Breast epithelium (tissue), 4 donors: ENCODE measurements around the gene SETD2. TPM values are rescaled to one million over a fixed set of nuclear protein-coding genes. Genes with fewer than 3 reads are reported as not detected.

Source experiments
- DNase-seq, 2 donors: peaks; one replicate each; pipeline ENCODE4 v3.0.0-alpha.2; 2019; ENCODE audit warnings: low spot score in 2 of 2
- H3K27ac ChIP-seq, 2 donors: fragments of 200-600 bp; sonication (generic) in 1 of 2; one replicate each; pipeline ENCODE4 v1.5.1; 2016 to 2019; ENCODE audit warnings: mild to moderate bottlenecking in 1 of 2
- H3K27me3 ChIP-seq, 2 donors: fragments of 200-600 bp; sonication (generic) in 1 of 2; one replicate each; pipeline versions ENCODE4 v1.5.1 to v1.6.0; 2017 to 2019; ENCODE audit warnings: control low read depth in 1 of 2, mild to moderate bottlenecking in 1 of 2
- H3K36me3 ChIP-seq: fragments of 200-600 bp; one replicate; pipeline ENCODE4 v1.5.1; 2019
- H3K4me1 ChIP-seq, 2 donors: fragments of 200-600 bp; sonication (generic); one replicate each; pipeline ENCODE4 v1.5.1; 2016 to 2019; ENCODE audit warnings: control low read depth in 1 of 2
- H3K4me3 ChIP-seq, 3 donors: fragments of 200-600 bp; sonication (generic); 1 replicate in 2 of 3; 2 replicates in 1 of 3; pipeline ENCODE4 v1.5.1; 2016 to 2019; ENCODE audit warnings: mild to moderate bottlenecking in 3 of 3, moderate library complexity in 2 of 3
- H3K9me3 ChIP-seq, 2 donors: fragments of 200-600 bp; sonication (generic) in 1 of 2; one replicate each; pipeline ENCODE4 v1.5.1; 2016 to 2019; ENCODE audit warnings: control low read depth in 1 of 2
- POLR2A ChIP-seq: fragments of 450-650 bp; IDR thresholded peaks from one replicate; pipeline ENCODE4 v1.6.1; 2016; ENCODE audit warnings: antibody characterized with exemption, mild to moderate bottlenecking, moderate library complexity
- POLR2AphosphoS5 ChIP-seq, 3 donors: sonication (generic); formaldehyde crosslinking; IDR thresholded peaks; one replicate each; pipeline ENCODE4 v1.6.1; 2017; ENCODE audit warnings: antibody characterized with exemption in 3 of 3
- intact Hi-C: fragments of 100-400 bp; cut with DNase I; formaldehyde crosslinking; loops from one replicate; pipeline ENCODE4 v1.15.1; 2023; ENCODE audit warnings: low total_unique reads
- total RNA-seq, 3 donors: library from RNA; depleted of rRNA; stranded (reverse); fragments of >200 nt; gene quantifications; one replicate each; pipeline ENCODE4 v1.1.0, GENCODE V29; 2016
- TF ChIP-seq, protein P1 (sequence below), 3 donors: fragments of 450-650 bp; IDR thresholded peaks; one replicate each; pipeline ENCODE4 v1.5.1; 2016 to 2017; ENCODE audit warnings: antibody characterized with exemption in 3 of 3, mild to moderate bottlenecking in 3 of 3, moderate library complexity in 3 of 3

Gene SETD2
- total RNA-seq, 3 donors from 2014 or later, result 59.8 to 87.8 (median 74.4) TPM

GRCh38 chr3:47097864-47098263 is 66.0 kb downstream of the SETD2 start:
- no peaks in the 10 kb centered on the region for H3K4me1 ChIP-seq
- intact Hi-C loops, result no loop called here
- H3K27ac ChIP-seq, result no peak overlapping the region
- no peak for DNase-seq
- TF ChIP-seq POLR2AphosphoS5 (IDR thresholded peaks at IDR 0.05) (no peak), POLR2A (no peak)
- TF ChIP-seq, protein P1, sequence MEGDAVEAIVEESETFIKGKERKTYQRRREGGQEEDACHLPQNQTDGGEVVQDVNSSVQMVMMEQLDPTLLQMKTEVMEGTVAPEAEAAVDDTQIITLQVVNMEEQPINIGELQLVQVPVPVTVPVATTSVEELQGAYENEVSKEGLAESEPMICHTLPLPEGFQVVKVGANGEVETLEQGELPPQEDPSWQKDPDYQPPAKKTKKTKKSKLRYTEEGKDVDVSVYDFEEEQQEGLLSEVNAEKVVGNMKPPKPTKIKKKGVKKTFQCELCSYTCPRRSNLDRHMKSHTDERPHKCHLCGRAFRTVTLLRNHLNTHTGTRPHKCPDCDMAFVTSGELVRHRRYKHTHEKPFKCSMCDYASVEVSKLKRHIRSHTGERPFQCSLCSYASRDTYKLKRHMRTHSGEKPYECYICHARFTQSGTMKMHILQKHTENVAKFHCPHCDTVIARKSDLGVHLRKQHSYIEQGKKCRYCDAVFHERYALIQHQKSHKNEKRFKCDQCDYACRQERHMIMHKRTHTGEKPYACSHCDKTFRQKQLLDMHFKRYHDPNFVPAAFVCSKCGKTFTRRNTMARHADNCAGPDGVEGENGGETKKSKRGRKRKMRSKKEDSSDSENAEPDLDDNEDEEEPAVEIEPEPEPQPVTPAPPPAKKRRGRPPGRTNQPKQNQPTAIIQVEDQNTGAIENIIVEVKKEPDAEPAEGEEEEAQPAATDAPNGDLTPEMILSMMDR (IDR thresholded peaks at IDR 0.05), result no peak
- H3K27me3 ChIP-seq, result no peaks in the 10 kb centered on the region
- H3K36me3 ChIP-seq, result no peaks in the 10 kb centered on the region
- H3K4me3 ChIP-seq, result no peak overlapping the region
- H3K9me3 ChIP-seq, result no peaks in the 10 kb centered on the region

GRCh38 chr3:47096959-47097358 is 67.0 kb downstream of the SETD2 start:
- Histone ChIP-seq H3K4me1 (no peaks in the 10 kb centered on the region), H3K27me3 (no peaks in the 10 kb centered on the region), H3K4me3 (no peak overlapping the region), H3K27ac (no peak overlapping the region), H3K9me3 (no peaks in the 10 kb centered on the region), H3K36me3 (no peaks in the 10 kb centered on the region)
- intact Hi-C loops, result no loop called here
- DNase-seq, result no peak
- TF ChIP-seq POLR2A (no peak), POLR2AphosphoS5 (IDR thresholded peaks at IDR 0.05) (no peak)
- TF ChIP-seq, protein P1 (IDR thresholded peaks at IDR 0.05), result no peak

- no peaks in the 10 kb centered on the region for H3K9me3 ChIP-seq
- no peak overlapping the region for H3K4me3 ChIP-seq
- intact Hi-C loops, result no loop called here
- TF ChIP-seq POLR2AphosphoS5 (IDR thresholded peaks at IDR 0.05) (no peak), POLR2A (no peak)
- TF ChIP-seq, protein P1 (IDR thresholded peaks at IDR 0.05), result no peak
- no peaks in the 10 kb centered on the region for H3K4me1 ChIP-seq
- DNase-seq, result no peak
- H3K27me3 ChIP-seq, result no peaks in the 10 kb centered on the region
- no peaks in the 10 kb centered on the region for H3K36me3 ChIP-seq
- no peak overlapping the region for H3K27ac ChIP-seq
These were observed 71.8 kb downstream of the SETD2 start for GRCh38 chr3:47092090-47092489.

- no peaks in the 10 kb centered on the region for H3K4me1 ChIP-seq
- intact Hi-C loops, result no loop called here
- H3K27me3 ChIP-seq, result no peaks in the 10 kb centered on the region
- H3K9me3 ChIP-seq, result no peaks in the 10 kb centered on the region
- H3K36me3 ChIP-seq, result no peaks in the 10 kb centered on the region
- no peak for DNase-seq
- TF ChIP-seq POLR2AphosphoS5 (IDR thresholded peaks at IDR 0.05), result no peak
- TF ChIP-seq POLR2A, result no peak
- TF ChIP-seq, protein P1 (IDR thresholded peaks at IDR 0.05), result no peak
- H3K4me3 ChIP-seq, result no peak overlapping the region
- H3K27ac ChIP-seq, result no peak overlapping the region
These were observed 74.3 kb downstream of the SETD2 start for GRCh38 chr3:47089630-47090029.

DNA sequence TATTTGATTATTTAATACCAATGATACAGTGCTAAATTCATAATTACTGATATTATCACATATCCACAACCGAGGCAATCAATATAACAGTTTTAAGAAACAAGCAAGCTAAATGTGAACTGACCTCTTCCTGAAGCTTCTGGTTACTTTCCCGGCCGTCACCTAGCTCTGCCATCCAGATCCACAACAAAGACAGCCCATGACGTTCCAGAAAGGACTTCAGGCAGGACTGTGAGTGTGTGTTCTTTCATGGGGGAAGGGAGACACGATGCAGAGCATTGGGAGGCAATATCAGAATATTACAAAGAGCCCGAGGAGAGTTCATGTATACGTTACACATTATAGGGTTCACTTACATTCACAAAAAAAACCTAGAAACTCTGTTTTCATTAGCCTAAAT is 77.8 kb downstream of the SETD2 start:
- Histone ChIP-seq H3K4me1 (no peaks in the 10 kb centered on the region), H3K27me3 (no peaks in the 10 kb centered on the region), H3K36me3 (peaks cover 7% of the 10 kb centered on the region), H3K4me3 (no peak overlapping the region), H3K27ac (no peak overlapping the region), H3K9me3 (no peaks in the 10 kb centered on the region)
- TF ChIP-seq, protein P1 (IDR thresholded peaks at IDR 0.05), result no peak
- no peak for TF ChIP-seq POLR2AphosphoS5 (IDR thresholded peaks at IDR 0.05)
- no peak for TF ChIP-seq POLR2A
- intact Hi-C loops, result no loop called here
- no peak for DNase-seq
